Retinal pigment epithelial cell (primary cell): Measurements from ENCODE around the gene VANGL2.

Experiments
- DNase-seq: peaks from one replicate; pipeline ENCODE4 v3.0.0-alpha.2; 2010; ENCODE audit warnings: low read depth
- H3K4me3 ChIP-seq: 2 replicates; pipeline ENCODE4 v1.5.1; 2011; ENCODE audit warnings: mild to moderate bottlenecking, low read length, control low read depth, moderate library complexity
- TF ChIP-seq, protein P1 (sequence below): conservative IDR thresholded peaks from 2 replicates; pipeline ENCODE4 v1.5.1; 2011; ENCODE audit warnings: low read depth, low read length, control low read depth, inconsistent platforms

VANGL2 gene

GRCh38 chr1:160474392-160475242 is 74.3 kb downstream of the VANGL2 start:
- TF ChIP-seq, protein P1, sequence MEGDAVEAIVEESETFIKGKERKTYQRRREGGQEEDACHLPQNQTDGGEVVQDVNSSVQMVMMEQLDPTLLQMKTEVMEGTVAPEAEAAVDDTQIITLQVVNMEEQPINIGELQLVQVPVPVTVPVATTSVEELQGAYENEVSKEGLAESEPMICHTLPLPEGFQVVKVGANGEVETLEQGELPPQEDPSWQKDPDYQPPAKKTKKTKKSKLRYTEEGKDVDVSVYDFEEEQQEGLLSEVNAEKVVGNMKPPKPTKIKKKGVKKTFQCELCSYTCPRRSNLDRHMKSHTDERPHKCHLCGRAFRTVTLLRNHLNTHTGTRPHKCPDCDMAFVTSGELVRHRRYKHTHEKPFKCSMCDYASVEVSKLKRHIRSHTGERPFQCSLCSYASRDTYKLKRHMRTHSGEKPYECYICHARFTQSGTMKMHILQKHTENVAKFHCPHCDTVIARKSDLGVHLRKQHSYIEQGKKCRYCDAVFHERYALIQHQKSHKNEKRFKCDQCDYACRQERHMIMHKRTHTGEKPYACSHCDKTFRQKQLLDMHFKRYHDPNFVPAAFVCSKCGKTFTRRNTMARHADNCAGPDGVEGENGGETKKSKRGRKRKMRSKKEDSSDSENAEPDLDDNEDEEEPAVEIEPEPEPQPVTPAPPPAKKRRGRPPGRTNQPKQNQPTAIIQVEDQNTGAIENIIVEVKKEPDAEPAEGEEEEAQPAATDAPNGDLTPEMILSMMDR: no peak
- DNase-seq: no peak
- H3K4me3 ChIP-seq: no peak overlapping the region
